Suprapubic skin (tissue), 4 donors: Measurements from ENCODE around the gene SYPL2. TPM values are rescaled to one million over a fixed set of nuclear protein-coding genes. Genes with fewer than 3 reads are reported as not detected.

Experiments
- DNase-seq, 2 donors: peaks; one replicate each; pipeline ENCODE4 v3.0.0-alpha.2; 2019; ENCODE audit warnings: low spot score in 2 of 2
- H3K27ac ChIP-seq: fragments of 200-600 bp; sonication (generic); one replicate; pipeline ENCODE4 v1.5.1; 2019
- H3K27me3 ChIP-seq: fragments of 200-600 bp; sonication (generic); one replicate; pipeline ENCODE4 v1.5.1; 2019
- H3K36me3 ChIP-seq: fragments of 200-600 bp; sonication (generic); one replicate; pipeline ENCODE4 v1.5.1; 2019
- H3K4me1 ChIP-seq: fragments of 200-600 bp; sonication (generic); one replicate; pipeline ENCODE4 v1.5.1; 2019
- H3K4me3 ChIP-seq: fragments of 200-600 bp; sonication (generic); one replicate; pipeline ENCODE4 v1.5.1; 2019; ENCODE audit warnings: mild to moderate bottlenecking
- H3K9me3 ChIP-seq: fragments of 200-600 bp; sonication (generic); one replicate; pipeline ENCODE4 v1.5.1; 2019
- EP300 ChIP-seq: sonication (generic); formaldehyde crosslinking; IDR thresholded peaks from one replicate; pipeline ENCODE4 v1.6.1; 2017; ENCODE audit warnings: antibody characterized with exemption
- POLR2A ChIP-seq, 2 donors: fragments of 450-650 bp; IDR thresholded peaks; one replicate each; pipeline ENCODE4 v1.6.1; 2017; ENCODE audit warnings: antibody characterized with exemption in 2 of 2, mild to moderate bottlenecking in 2 of 2, moderate library complexity in 2 of 2
- POLR2AphosphoS5 ChIP-seq, 3 donors: sonication (generic); formaldehyde crosslinking; IDR thresholded peaks; one replicate each; pipeline ENCODE4 v1.6.1; 2017; ENCODE audit warnings: antibody characterized with exemption in 3 of 3
- WGBS: methylation state at CpG from one replicate; pipeline ENCODE4 v1.1.5; 2018; 5-methylcytosine and 5-hydroxymethylcytosine counted together
- total RNA-seq, 4 donors: library from RNA; depleted of rRNA; stranded (reverse); fragments of >200 nt; gene quantifications; one replicate each; pipeline ENCODE4 v1.1.0, GENCODE V29; 2016
- TF ChIP-seq, protein P1 (sequence below), 2 donors: fragments of 200-600 bp in 1 of 2; fragments of 450-650 bp in 1 of 2; sonication (generic) in 1 of 2; IDR thresholded peaks; one replicate each; pipeline ENCODE4 v1.5.1; 2016 to 2019; ENCODE audit warnings: antibody characterized with exemption in 2 of 2, mild to moderate bottlenecking in 1 of 2, moderate library complexity in 1 of 2

SYPL2 gene
- total RNA-seq, 4 donors from 2014 or later: 0.23 to 2.1 (median 0.34) TPM; not detected in 1

DNA sequence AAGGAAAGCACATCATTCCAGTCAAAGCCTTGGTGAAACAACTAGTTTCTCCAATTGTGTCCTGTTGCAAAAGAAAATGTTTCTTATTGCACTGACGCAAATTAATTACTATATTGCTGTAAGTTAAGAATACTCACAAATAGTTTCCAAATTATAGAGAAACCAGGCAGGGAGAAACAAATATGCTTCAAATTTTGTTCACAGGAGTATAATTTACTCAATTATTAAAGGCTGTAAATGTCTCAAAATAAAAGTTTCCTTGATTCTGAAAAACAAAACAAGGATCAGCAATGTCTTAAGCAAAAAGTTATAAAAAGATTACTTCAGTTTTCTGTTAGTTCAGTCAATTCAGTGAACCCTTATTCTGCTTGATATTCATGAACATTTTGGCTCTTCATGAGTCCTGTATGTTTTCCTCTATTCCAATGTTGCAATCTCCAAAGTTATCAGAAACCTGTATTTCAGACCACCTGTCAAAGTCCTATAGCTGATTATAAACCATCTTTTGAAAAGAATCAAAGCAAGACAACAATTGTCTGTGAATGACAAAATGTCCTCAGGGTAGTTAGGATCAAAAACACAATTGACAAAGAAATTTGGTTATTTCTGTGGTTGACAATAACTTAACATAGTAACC, 11.7 kb upstream of the SYPL2 start:
- DNase-seq: no peak
- Histone ChIP-seq H3K9me3 (peaks cover 8% of the 10 kb centered on the region), H3K27ac (no peak overlapping the region), H3K36me3 (no peaks in the 10 kb centered on the region), H3K4me1 (no peaks in the 10 kb centered on the region), H3K27me3 (peaks cover 21% of the 10 kb centered on the region), H3K4me3 (no peak overlapping the region)
- 97% methylated on average over 1 of the region's 1 CpG for WGBS
- no peak for TF ChIP-seq POLR2A (IDR thresholded peaks at IDR 0.05)
- TF ChIP-seq EP300: no peak
- no peak for TF ChIP-seq POLR2AphosphoS5 (IDR thresholded peaks at IDR 0.05)
- TF ChIP-seq, protein P1, sequence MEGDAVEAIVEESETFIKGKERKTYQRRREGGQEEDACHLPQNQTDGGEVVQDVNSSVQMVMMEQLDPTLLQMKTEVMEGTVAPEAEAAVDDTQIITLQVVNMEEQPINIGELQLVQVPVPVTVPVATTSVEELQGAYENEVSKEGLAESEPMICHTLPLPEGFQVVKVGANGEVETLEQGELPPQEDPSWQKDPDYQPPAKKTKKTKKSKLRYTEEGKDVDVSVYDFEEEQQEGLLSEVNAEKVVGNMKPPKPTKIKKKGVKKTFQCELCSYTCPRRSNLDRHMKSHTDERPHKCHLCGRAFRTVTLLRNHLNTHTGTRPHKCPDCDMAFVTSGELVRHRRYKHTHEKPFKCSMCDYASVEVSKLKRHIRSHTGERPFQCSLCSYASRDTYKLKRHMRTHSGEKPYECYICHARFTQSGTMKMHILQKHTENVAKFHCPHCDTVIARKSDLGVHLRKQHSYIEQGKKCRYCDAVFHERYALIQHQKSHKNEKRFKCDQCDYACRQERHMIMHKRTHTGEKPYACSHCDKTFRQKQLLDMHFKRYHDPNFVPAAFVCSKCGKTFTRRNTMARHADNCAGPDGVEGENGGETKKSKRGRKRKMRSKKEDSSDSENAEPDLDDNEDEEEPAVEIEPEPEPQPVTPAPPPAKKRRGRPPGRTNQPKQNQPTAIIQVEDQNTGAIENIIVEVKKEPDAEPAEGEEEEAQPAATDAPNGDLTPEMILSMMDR (IDR thresholded peaks at IDR 0.05): no peak

- Histone ChIP-seq H3K4me3 (no peak overlapping the region), H3K4me1 (no peaks in the 10 kb centered on the region), H3K36me3 (no peaks in the 10 kb centered on the region), H3K9me3 (peaks cover 8% of the 10 kb centered on the region), H3K27me3 (peaks cover 36% of the 10 kb centered on the region), H3K27ac (no peak overlapping the region)
- 86% methylated on average over 4 of the region's 4 CpGs for WGBS
- no peak for DNase-seq
- TF ChIP-seq POLR2A (IDR thresholded peaks at IDR 0.05) (no peak), EP300 (no peak), POLR2AphosphoS5 (IDR thresholded peaks at IDR 0.05) (no peak)
- TF ChIP-seq, protein P1 (IDR thresholded peaks at IDR 0.05): no peak
These were observed 8.5 kb upstream of the SYPL2 start for GRCh38 chr1:109457819-109458218.

GRCh38 chr1:109466125-109466451, 258 bp upstream of the SYPL2 start:
- WGBS: 7% methylated on average over 24 of the region's 24 CpGs
- Histone ChIP-seq H3K4me3 (peak overlapping the region; percentile 57), H3K36me3 (no peaks in the 10 kb centered on the region), H3K9me3 (no peaks in the 10 kb centered on the region), H3K27me3 (peaks cover 78% of the 10 kb centered on the region), H3K4me1 (peaks cover 11% of the 10 kb centered on the region), H3K27ac (no peak overlapping the region)
- TF ChIP-seq EP300: no peak
- TF ChIP-seq POLR2A (IDR thresholded peaks at IDR 0.05): no peak
- TF ChIP-seq POLR2AphosphoS5 (IDR thresholded peaks at IDR 0.05): no peak
- TF ChIP-seq, protein P1 (IDR thresholded peaks at IDR 0.05): no peak
- DNase-seq: no peak

- H3K9me3 ChIP-seq: no peaks in the 10 kb centered on the region
- H3K27me3 ChIP-seq: peaks cover 78% of the 10 kb centered on the region
- TF ChIP-seq EP300 (no peak), POLR2AphosphoS5 (IDR thresholded peaks at IDR 0.05) (no peak), POLR2A (IDR thresholded peaks at IDR 0.05) (no peak)
- TF ChIP-seq, protein P1 (IDR thresholded peaks at IDR 0.05): no peak
- peak overlapping the region; percentile 57 for H3K4me3 ChIP-seq
- no peak for DNase-seq
- 29% methylated on average over 21 of the region's 23 CpGs for WGBS
- H3K27ac ChIP-seq: no peak overlapping the region
- H3K36me3 ChIP-seq: no peaks in the 10 kb centered on the region
- H3K4me1 ChIP-seq: peaks cover 11% of the 10 kb centered on the region
These were observed 993 bp downstream of the SYPL2 start for GRCh38 chr1:109467301-109467777.

GRCh38 chr1:109468061-109468460, 1.7 kb downstream of the SYPL2 start:
- WGBS: 100% methylated on average over 1 of the region's 1 CpG
- TF ChIP-seq, protein P1 (IDR thresholded peaks at IDR 0.05): no peak
- TF ChIP-seq EP300 (no peak), POLR2A (IDR thresholded peaks at IDR 0.05) (no peak), POLR2AphosphoS5 (IDR thresholded peaks at IDR 0.05) (no peak)
- no peaks in the 10 kb centered on the region for H3K9me3 ChIP-seq
- no peak overlapping the region for H3K4me3 ChIP-seq
- no peak for DNase-seq
- peaks cover 11% of the 10 kb centered on the region for H3K4me1 ChIP-seq
- H3K27me3 ChIP-seq: peaks cover 76% of the 10 kb centered on the region
- no peak overlapping the region for H3K27ac ChIP-seq
- no peaks in the 10 kb centered on the region for H3K36me3 ChIP-seq
